Erythroblast (primary cell): ENCODE data around the gene RTN4RL1.

Experiments used
- GATA1 ChIP-seq: IDR thresholded peaks from 2 replicates; pipeline ENCODE4 v1.6.1; 2011; ENCODE audit warnings: low read depth, mild to moderate bottlenecking, control low read depth, low read length, moderate library complexity
- POLR2A ChIP-seq: IDR thresholded peaks from 2 replicates; pipeline ENCODE4 v1.6.1; 2011; ENCODE audit warnings: mild to moderate bottlenecking, low read length

GRCh38 chr17:1942666-1943435 is 82.3 kb downstream of the RTN4RL1 start:
- TF ChIP-seq POLR2A (no peak), GATA1 (no peak)
